GM12865 (cell line): Measurements from ENCODE around the gene BAD.

ENCODE experiments used
- DNase-seq: peaks from one replicate; pipeline ENCODE4 v3.0.0; 2010; ENCODE audit warnings: low read depth
- H3K4me3 ChIP-seq: 2 replicates; pipeline ENCODE4 v1.5.1; 2011; ENCODE audit warnings: mild to moderate bottlenecking, low read depth, low read length, control low read depth
- TF ChIP-seq, protein P1 (sequence below): IDR thresholded peaks from 2 replicates; pipeline ENCODE4 v1.5.1; 2011; ENCODE audit warnings: low read length, control low read depth, low read depth, inconsistent platforms; ENCODE audit not compliant: insufficient read depth; ENCODE audit errors: missing control alignments

BAD gene

DNA sequence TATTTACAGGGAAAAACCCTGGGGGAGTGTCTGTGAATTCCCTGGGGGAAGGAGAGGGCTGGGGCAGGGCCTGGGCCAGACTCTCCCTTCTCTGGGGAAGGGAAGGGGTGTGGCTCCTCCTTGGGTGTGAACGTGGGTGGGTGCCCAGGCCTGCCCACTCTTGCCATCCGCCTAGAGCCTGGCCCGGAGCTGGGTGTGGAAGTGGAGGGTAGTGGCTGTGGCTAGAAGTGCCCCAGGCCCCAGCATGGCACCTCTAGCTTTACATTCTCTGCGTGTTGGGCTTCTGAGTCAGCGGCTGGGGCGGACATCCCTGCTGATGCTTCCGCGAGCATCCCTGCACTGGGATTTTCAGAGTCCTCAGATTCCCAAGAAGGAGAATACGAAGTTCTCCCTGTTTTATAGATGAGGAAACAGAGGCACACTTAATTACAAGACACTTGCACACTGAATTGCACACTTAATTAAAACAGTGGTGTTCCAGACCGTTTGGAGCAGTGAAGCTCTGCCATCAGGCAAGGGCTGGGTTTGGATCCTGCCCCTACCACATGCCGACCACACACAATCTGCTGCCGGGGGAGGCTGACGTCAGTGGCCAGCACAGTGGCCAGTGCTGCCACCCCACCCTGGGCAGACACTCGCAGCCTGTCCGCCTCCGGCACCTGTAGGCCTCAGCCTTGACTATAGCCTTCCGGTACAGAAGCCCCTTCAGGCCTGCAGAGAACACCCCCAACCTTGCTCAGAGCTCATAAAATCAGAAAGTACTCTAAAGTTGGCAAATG is 7.6 kb downstream of the BAD start:
- TF ChIP-seq, protein P1, sequence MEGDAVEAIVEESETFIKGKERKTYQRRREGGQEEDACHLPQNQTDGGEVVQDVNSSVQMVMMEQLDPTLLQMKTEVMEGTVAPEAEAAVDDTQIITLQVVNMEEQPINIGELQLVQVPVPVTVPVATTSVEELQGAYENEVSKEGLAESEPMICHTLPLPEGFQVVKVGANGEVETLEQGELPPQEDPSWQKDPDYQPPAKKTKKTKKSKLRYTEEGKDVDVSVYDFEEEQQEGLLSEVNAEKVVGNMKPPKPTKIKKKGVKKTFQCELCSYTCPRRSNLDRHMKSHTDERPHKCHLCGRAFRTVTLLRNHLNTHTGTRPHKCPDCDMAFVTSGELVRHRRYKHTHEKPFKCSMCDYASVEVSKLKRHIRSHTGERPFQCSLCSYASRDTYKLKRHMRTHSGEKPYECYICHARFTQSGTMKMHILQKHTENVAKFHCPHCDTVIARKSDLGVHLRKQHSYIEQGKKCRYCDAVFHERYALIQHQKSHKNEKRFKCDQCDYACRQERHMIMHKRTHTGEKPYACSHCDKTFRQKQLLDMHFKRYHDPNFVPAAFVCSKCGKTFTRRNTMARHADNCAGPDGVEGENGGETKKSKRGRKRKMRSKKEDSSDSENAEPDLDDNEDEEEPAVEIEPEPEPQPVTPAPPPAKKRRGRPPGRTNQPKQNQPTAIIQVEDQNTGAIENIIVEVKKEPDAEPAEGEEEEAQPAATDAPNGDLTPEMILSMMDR: no peak
- DNase-seq: no peak
- H3K4me3 ChIP-seq: no peak overlapping the region

DNA sequence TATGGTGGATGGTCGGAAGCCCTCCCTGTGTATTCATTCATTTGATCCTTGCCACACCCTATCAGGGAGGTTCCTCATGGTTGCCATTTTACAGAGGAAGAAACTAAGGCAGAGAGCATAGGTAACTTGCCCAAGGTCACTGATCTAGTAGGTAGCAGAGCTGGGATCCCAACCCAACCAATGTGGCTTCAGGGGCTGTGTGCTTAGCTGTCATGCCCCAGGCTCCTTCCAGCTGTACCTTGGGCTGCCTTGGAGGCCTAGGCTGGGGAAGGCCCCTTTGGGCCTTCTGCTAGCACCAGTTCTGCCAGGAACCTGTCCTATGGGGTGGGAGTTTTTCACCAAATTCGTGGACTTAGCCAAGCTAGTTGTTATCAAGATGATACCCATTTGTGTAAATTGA is 8.6 kb downstream of the BAD start:
- DNase-seq: no peak
- TF ChIP-seq, protein P1: no peak

DNA sequence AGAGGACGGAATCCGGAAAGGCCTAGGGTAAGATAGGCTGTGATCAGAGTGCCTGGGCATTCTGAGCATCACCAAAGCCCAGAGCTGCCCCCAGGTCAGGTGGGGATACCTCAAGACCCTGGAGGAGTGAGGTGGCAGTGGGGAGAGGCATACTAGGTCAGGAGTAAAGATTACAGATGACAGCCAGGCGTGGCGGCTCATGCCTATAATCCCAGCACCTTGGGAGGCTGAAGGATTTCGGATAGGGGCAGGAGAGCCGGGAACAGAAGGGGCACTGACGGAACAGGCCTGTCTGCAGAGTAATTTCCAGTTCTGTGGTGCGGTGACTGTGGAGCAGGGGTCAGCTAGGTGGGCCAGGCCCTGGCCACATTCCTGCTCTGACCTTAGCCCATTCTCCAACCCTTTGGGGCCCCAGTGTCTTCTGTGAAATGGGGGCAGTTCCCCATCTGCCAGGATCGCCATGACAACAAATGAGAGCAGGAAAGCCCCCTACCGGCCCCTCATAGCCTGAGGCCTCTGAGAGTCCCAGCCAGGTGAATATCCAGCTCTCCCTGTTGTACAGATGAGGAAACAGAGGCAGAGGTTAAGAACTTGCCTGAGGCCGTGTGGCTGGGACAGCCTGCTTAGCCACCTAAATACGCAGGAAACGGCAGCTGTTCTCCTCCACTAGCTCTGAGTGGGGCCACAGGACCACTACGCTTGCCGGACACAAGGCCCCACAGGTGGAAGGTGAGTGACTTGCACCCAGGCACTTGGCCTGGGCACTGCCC is 9.2 kb downstream of the BAD start:
- TF ChIP-seq, protein P1: no peak
- H3K4me3 ChIP-seq: no peak overlapping the region
- no peak for DNase-seq

More for the DNA sequence above, 8.6 kb downstream of the BAD start:
- no peak overlapping the region for H3K4me3 ChIP-seq

DNA sequence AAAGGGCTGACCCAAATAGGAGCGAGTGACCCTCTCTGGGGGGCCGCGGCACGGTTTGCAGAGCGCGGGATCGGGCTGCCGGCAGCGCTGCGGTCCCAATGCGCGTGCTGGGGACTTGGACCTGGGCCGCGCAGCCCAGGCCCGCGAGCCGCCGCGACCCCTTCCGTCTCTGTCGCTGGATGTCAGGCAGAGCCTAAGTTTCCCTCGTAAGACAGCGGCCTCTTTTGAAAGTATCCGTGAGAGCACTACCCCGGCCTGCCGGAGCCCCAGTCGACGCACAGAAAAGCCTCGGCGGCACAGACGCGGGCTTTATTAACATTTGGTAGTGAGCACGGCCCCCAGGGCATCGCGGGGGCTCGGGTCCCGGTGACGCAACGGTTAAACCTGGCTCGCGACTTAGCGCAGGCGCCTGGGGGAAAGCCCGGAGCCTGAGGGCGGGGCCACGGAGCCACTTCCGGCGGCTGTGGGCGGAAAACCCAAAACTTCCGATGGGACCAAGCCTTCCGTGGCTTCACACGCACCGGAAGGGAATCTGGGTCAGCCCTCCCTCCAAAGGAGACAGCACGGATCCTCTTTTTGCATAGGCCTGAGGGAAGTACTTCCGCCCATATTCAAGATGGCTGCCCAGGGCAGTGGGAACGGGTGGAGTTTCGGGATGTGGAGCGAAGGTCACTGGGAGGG is 14.8 kb downstream of the BAD start:
- peak overlapping the region; percentile 55 for H3K4me3 ChIP-seq
- TF ChIP-seq, protein P1: no peak
- peak; percentile 100 for DNase-seq

DNA sequence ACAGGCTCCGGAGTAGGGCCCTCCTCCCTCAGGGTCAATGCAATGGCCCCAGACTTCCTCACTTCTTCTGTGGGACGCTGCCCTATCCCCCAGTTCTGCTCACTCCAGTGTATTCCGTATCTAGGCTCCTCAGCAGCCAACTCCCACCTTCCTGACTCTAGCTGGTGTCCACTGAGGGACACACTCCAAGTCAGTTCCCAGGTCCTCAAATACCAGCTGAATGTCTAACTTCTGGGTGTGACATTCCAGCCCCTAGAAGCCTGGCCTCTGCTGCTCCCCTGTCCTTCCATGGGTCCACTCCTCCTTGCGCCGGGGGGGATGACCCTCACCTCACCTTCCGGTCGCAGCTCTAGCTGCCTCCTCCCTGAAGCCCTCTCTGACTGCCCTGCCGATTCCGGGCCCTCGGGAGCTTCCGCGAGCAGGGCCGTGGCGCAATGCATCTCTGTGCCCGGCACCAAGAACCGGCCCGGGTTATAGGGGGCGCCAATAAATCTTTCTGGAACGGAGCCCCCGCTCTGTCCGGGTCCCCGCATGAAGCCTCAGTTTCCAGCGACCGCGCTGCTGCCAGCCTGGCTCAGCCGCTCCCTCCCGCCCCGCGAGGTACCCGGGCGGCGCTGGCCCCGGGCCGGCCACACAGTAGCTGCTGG is 15.4 kb downstream of the BAD start:
- peak overlapping the region; percentile 55 for H3K4me3 ChIP-seq
- TF ChIP-seq, protein P1: no peak
- DNase-seq: peak; percentile 83

DNA sequence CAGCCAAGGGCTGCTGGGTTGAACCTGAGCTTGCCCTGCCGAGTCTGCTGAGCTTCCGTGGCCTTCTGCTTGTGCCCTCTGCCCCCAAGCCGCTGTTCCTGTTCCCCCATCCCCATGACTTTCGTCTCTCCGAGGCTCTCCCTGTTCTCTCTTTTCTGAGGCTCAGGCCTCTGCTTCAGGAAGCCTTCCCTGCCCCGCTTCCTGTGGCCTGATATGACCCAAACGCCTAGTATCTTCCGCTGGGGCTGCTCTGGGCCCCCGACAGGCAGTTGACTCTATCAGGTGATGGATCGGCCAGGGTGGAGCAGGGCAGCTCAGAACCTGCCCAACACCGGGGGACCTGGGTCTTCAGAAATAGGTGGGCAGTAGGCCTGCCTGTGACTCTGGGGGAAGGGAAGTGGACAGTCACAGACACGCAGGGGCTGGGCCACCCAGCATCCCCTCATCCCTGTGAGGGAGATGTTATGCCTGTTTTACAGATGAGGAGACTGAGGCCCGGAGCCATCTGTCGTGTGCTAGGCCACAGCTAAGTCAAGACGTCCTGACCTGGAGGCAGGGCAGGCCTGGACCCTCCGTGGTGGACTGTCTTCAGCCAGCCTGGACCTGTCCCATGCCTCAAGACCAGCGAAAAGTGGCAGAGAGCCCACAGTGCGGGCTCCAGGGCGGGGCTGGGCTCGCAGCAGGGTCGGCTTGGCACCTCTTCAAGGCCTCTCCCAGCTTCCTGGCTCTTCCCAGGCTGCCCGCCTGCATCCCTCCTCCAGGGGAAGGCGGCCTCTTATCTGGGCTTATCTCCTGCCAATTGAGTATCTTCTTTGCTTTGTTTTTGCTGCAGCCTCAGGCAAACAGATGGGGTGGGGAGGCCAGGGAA is 16.2 kb downstream of the BAD start:
- TF ChIP-seq, protein P1: no peak
- no peak for DNase-seq
- H3K4me3 ChIP-seq: peak overlapping the region; percentile 55
